HG03469 (cell line): ENCODE measurements around the gene GPC6.

Experiments used
- ATAC-seq: cut with Tn5 transposase; IDR thresholded peaks from one replicate; pipeline ENCODE4 v1.9.1; 2021; ENCODE audit warnings: mild to moderate bottlenecking, moderate library complexity, moderate number of reproducible peaks; ENCODE audit not compliant: unreplicated experiment

Gene GPC6

DNA sequence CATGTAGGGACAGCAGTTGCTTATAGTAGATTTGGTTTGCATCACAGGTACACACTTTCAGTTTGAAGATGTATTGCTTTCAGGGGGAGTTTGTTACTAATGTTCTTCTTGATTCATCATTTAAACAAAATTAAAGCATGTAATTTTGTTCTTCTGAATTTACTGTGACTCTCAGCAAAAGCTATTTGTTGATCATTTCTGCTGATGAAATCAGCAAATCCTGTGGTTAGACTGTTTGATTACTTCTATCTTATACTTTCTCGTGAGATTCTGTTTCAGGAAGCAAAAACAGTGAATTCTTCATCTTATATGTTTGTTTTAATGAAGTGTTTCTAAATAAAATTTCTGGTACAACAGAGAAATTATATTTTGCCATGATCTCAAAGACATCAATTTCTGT is 497.6 kb downstream of the GPC6 start:
- no peak for ATAC-seq

DNA sequence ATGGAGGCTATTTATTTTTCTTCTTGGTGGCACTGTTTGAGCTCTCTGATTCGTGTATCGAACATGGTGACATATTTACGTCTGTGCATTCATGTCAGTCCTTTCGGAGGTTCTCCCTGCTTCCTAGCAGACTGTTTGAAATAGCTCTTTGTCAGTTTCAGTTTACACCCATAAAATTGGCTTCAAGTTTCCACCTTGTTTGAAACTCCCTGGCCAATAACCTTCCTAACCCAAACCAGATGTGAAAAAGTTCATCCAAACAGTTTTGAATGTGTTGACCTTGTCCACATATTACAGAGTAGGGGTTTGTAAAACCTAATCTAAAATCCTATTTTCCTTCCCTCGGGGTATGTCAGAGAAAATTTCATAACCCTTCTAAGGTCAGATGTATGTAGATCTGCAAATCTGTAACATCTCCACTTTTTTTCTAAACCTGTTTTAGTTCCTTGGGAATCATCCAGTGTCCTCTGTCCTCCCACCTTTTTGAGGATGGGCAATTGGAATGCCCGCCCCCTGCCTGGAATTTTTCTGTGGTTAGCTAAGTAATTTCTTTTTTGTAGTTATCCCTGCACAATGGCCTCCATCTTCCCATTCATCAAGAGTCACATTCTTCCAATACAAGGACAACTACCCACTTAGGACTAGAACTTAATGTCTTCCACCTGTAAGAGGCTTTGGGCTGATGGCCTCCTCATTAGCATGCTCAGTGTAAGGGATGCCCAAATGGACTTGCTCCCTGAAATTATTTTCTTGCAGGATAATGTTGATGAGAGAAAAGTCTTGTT is 499.8 kb downstream of the GPC6 start:
- ATAC-seq: no peak

DNA sequence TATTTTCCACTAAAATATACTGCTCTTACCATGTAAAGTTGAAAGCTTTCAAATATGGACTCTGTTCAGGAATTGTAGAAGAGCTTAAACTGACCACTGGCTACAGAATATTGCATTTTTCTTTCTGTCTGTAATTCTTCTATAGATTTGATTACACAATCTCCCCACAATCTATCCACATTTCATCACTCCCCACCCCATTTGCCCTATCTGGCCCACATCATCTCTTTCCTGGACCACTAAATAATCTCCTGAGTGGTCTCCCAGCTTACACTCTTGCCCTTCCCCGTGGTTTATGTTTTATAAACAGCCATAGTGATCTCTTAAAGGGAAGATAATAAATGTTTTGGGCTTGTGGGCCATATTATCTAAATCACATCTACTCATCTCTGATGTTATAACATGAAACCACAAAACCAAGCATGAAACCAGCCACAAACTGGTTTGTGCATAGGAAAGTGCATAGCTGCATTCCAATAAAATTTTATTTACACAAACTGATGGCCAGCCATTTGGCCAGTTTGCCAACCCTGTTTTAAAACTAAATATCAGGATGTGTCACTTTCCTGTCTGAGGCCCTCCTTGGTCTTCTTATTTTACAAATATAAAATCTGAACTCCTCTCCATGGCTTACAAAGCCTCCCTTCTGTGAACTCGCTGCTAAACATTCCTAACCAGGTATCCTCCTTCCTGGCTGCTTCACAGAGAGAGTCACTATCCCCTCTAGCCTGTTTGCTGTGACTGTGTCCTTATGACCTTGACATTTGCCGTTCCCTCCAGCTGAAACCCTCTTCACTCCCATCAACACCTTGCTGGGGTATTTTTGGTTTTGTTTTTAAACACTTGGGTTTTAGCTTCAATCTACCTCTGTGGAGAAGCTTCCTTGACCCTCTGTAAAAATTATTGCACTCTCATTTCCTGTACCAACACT is 500.9 kb downstream of the GPC6 start:
- ATAC-seq: no peak

DNA sequence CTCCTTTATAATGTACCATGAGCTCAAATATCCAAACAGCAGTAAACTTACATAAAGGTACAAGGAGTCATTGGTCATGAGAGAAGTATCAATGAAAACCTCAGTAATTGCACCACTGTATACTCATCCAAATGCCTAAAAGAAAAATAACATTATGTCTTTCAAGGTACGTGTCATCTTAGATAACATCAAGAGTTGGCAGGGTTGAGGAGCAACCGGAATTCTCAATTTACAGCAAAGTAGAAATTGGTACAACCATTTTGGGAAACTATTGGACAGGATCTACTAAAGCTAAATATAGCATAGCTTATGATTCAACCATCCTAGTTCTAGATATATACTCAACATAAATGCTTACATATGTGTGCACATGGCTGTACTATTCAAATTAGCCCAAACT is 502.8 kb downstream of the GPC6 start:
- ATAC-seq: no peak

DNA sequence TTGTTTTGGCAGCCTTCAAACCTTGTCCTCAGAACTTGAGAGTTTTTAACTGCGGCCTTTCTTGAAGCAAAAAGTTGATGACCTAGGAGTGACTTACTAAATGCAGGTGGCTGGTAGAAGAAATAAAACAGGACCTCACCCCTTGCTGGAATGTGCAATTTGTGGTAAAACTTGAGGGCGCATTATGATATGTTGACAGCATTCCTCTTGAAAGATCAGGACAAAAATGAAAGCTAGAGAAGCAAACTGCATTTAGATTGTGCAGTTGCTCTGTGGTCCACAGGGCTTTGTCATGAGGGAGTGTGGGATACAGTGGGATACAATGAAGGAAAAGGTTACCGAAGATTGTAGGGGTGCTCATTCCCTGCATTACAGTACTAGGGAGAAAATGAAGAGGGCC is 504.2 kb downstream of the GPC6 start:
- ATAC-seq: no peak

DNA sequence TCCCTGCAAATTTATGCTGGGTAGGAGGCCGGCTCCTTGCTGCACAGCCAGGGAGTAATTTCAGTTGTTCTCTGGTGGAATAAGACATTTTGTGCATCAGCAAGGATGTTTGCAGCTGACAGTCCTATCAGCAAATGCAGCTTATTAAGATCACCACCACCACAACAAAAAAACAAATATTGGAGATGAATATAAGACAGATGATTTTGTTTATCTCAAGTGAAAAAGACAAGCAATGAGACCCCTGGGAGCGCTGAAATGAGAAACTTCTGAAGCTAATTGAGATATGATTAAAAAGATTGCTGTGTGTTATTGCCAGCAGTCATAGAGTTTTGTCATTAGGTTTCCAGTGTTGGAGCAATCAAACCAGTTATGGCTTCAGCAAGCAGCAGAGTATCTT is 505.6 kb downstream of the GPC6 start:
- no peak for ATAC-seq

DNA sequence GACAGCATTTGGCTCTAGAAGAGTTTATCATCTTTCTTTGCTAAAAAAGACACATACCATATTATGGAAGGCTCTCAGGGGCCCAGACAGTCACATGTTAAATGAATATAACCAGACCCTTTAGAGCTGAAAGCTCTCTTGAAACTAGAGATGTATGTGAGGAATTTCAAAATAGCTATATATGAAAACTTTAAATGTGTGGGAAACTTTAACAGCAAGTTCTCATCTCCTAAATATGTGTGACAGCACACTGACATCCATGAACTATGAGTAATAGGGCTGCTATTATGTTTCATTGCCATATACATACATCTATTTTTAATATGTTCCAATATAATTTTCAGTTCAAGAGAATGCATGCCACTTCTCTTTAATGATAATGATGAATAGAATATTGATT is 509.5 kb downstream of the GPC6 start:
- no peak for ATAC-seq

DNA sequence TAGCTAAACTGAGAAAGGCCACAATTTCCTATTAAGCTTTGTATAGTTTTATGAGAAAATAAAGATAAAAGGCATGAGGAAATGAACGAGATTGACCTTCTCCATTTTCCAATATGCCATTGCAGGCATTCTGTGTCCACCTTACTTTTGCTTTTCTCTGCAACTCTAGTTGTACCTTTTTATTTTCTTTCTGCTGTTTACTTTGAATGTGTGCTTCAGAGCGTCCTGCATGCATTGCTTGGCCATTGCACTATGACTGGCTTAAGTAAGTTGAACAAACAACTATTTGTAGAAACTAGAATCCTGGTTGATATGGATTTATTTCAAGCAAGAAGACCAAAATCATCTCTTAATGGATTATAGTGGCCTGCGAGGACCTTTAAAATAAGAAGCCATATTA is 510.3 kb downstream of the GPC6 start:
- ATAC-seq: no peak

DNA sequence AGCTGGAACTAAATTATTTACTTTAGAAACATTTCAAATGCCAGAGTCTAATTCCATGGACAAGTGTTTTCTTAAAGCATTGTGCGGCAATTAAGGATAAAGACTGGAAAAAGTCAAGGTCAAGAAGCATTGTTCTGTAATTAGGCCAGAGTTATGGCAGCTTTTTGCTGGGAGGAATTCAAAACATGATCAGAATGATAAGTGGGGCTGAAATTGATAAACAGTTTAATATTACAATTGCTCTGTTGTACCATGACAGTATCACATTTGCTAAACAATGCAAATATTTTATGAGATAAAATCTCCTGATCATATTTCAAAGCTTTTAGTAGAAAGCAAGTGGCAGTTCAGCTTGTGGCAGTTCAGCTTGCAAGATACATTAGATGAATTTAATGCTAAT is 513.7 kb downstream of the GPC6 start:
- no peak for ATAC-seq

DNA sequence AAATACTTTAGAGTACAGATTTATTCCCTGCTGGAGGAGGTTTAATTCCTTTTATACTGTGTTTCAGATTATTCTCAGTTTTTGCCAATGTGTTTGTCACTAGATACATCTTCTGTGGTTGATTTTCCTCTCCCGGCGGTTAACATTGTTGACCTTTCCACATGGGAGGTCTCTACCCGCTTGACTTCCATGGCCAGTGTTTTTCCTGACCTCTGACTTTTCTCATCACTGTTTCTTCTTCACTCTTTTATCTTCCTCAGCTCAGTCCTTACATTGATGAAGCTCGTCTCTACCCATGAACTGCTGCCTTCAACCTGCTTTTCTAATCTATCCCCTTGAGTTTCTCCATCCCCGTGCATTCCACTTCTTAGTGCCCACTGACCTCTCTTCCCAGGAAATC is 517.4 kb downstream of the GPC6 start:
- no peak for ATAC-seq

DNA sequence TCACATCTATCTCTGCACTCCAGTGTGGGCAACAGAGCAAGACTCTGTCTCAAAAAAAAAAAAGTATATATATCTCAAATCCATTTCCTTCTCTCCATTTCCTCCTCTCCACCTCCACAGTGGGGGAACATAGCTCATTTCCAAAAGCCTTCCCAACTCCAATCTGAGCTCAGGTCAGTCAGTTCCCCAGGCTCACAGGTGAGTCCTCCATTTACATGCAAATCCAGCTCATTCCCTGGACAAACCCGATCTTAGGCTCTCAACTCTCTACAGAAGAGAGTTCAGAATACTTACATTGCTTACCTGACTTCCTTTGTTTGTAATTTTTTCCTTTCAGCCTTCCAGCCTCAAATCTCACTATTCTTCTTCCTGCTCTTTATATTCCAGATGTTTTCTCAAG is 518.3 kb downstream of the GPC6 start:
- ATAC-seq: no peak

DNA sequence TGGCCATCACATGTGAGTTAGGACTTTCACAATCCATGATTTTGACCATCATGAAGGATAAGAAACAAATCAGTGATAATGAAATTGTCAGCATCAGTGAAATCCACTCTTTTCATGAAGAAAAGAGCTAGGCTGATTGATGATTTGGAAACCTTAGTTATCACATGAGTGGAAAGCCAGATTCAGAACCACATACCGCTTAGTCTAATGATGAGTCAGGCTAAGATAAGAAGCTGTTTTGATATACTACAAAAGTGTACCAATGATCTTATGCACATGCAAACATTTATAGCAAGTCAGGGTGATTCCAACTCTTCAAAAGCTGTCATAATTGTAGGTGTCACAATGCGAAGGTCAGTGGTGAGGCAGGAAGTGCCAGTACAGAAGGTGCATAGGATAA is 519.3 kb downstream of the GPC6 start:
- no peak for ATAC-seq

DNA sequence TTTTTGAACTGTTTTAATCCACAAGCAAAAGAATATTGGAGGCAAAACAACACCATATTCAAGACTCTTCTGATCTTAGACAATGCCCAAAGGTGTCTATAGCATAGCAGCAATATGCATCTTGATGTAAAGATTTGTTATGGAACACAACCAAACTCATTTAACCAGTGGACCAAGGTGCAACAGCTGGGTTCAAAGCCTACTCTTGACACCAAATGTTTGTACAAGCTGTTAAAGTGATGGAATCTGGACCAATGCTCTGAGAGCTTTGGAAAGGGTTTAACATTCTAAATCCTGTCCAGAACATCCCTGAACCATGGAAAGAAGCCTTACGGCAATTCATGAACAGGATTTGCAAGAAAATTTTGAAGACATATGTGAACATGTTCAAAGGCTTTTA is 520.0 kb downstream of the GPC6 start:
- no peak for ATAC-seq

DNA sequence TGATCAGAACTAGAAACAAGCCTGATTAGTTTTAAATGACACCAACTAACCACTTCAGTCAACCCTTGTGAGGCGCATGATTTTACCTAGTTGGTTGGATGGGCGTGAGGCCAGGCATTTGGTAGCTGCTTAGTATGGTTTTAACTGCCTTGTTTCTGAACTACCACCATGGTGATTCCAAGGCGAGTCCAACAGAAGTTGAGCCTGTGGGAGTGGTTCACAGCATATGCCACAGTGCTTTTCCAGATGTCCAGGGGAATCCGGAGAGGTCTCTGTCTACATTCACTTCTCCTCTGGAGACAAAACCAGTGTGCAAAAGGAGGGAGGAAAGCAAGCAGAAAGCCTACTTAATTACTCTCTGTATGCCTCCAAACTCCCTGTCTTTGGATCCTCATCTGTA is 524.1 kb downstream of the GPC6 start:
- ATAC-seq: no peak

DNA sequence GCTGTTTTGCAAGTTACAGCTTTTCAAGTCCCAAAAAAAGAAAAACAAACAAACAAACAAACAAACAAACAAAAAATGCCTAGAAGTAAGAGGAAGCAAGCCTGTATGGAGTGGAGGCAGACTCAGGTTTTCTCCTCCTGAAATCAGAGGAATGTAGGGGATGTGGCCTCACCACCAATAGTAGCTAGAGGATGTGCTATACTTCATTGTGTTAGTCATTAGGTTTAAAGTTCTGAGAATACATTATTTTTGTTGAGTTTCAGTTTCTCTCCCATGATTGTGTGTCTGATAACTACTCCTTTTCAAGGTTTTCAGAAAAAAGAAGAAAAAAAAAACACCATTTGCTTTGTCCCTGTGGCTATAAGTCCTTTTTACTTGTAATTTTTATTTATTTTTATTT is 524.5 kb downstream of the GPC6 start:
- ATAC-seq: no peak

DNA sequence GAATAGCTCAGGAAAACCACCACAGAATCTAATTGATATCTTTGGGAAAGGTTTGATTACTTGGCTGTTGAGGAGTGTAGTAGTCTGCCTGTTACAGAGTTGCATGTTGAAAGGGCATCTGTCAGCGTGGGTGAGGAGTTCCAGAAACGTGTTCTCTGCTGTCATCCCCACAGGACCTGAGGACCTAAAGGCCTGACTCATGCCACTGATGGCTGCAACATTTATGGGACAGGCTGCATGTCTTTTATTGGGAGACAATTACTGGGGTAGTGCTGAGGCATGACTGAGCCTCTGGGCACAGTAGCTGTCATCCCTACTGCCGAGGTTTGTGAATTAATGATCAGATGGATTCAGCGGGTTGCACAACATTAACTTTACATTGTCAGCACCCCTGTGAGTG is 525.9 kb downstream of the GPC6 start:
- ATAC-seq: no peak

DNA sequence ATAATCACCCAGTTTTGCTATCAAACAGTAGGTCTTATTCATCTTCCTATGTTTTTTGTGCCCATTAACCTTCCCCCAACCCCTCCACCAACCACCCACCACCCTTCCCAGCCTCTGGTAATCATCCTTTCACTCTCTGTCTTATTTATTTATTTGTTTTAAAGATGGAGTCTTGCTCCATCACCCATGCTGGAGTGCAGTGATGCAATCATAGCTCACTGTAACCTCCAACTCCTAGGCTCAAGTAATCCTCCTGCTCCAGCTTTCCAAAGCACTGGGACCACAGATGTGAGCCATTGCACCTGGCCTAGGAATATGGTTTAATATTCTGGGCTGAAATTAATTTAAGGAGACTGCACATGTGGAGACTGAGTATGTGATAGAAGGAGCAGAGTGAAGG is 527.0 kb downstream of the GPC6 start:
- ATAC-seq: no peak

DNA sequence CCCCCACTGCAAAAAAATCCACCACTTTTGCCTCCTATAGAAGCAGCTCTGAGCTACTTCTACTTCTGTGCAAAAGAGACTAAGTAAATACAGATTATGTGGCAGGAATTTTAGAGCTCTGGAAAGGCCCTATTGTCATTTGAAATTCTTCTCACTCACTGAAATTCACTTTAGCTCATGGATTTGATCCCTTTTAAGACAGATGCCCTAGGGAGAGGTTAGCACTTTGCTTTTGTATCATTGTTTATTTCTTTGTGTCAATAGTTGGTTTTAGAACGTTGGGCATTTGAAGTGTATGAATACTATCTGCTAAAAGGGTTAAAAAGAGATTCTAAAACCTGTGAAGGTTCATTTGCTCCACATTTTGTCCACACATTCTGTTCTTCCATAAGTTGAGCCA is 528.7 kb downstream of the GPC6 start:
- ATAC-seq: no peak

DNA sequence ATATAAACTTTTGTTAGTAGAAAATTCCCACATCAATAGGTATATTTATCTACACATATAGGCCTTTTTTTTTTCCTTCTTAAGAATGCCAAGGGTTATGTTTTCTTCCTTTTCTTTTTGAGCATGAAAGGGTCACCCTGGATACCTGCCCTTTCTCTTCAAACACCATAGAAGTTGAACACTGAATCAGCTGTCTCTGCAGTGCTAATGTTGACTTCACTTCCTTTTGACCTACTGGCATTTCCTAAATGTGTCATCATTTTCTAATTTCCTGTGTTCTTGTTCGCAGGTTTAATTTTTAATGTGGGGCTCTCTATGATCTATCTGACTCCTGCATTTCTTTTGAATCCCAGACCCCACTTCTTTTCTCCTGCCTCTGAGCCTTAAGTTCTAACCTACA is 532.0 kb downstream of the GPC6 start:
- ATAC-seq: no peak

DNA sequence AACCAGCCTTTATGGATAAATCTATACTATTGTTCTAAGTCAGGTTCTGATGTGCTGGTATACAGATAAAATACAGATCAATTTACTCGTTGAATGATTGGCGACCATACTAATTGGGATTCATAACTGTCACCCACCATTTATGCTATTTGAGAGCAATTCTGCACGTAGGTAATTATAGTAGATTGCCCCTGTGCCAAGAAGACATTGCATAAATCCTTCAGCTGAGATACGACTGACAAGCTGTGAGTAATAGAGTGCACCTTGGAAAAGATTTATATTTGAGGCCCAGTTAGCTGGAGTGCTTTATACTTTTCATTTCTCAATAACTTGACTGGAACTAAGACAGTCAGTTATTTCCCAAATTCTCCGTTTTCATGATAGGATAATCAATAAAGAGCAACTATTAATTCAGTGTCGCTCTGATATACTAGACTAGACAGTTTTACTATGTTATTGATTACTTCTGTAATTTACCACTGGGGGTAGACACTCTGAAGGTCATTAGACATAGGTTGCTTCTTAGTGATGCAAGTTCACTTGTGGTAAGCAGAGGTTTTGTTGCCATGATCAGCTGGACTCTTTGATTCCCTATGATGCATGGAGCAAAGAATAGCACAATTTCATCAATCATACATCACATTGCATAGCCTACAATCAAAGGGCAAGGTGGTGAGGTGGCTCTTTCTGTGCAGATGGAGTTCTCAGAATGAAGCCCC is 536.3 kb downstream of the GPC6 start:
- ATAC-seq: no peak

DNA sequence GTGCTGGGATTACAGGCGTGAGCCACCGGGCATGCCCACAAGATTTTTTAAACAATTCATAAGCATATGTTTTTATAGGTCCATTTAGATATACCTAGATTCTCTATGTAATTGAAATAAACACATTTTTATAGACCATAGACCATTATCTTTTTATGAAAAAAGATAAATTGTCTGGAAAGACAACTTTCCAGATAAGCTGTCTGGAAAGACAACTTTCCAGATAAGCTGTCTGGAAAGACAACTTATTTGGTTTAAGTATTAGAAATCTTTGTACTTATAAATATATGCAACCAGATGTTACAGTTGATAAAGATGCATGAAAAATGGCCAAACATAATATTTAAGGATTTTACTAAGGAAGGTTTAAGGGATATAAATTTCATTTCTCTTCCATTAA is 538.5 kb downstream of the GPC6 start:
- ATAC-seq: no peak

DNA sequence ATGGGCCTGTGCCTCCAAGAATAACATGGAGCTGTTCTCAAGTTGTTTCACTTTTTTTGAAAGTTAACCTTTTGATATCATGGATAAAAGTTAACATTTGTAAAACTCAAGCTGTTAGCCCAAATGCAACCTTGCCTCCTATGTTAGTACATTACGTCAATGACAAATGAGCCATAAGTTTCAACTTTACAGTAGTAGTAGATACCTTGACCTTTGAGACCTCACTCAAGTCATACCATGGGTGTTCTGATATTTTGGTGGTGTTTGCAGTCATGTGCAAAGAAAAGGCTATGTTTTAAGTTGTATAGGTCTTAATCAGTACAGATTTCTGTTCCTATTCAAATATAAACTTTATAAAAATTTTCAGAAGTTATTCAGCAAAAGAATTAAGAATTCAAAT is 539.2 kb downstream of the GPC6 start:
- no peak for ATAC-seq
